ENCODE data around the gene ASAP2. TPM values are rescaled to one million over a fixed set of nuclear protein-coding genes. Genes with fewer than 3 reads are reported as not detected.

ASAP2 gene
- total RNA-seq, 1 experiment from 2014 or later: 12.6 TPM

DNA sequence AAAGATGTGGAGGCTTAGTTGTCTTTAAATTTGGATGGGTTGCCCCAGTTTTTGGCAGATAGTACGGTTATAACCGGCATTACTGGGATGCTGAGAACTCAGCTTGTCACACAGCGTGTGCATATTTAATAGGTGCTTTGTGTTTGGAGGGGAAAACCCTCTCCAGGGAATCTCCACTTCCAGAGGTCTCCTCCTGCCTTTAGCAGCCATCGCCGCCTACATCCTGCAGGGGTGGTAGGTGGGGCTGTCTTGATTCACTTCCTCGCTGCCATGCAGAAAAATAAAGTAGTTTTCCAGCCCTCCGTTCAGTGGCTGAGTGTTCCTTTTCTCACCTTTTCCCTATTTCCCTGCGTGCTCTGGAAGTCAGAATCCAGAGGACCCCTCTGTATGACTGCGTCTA lies 140.3 kb downstream of the ASAP2 start:
- WGBS (ENCODE audit: extremely low coverage, insufficient read length, low lambda C conversion rate): no CpG with 5 or more reads among the region's 9 CpGs
- Mint-ChIP-seq H3K27ac (no peak overlapping the region), H3K4me1 (peaks cover 2 to 4% of the 10 kb centered on the region in 2 experiments; a peak in 2 of 4 replicates), H3K27me3 (ENCODE audit: low read depth) (no peaks in the 10 kb centered on the region), H3K9me3 (no peaks in the 10 kb centered on the region), H3K4me3 (no peak overlapping the region), H3K36me3 (ENCODE audit: insufficient read depth in 1 of 3, low read depth in 3 of 3) (peaks cover 3 to 23% (median 22%) of the 10 kb centered on the region in 3 experiments; a peak in 6 of 7 replicates)
- H3K4ac ChIP-seq (ENCODE audit: low read depth, low read length): no peak overlapping the region
- no peak overlapping the region for H2BK5ac ChIP-seq (ENCODE audit: insufficient read length, low read length)
- DNase-seq: no peak
- no peaks in the 10 kb centered on the region for H3K9me3 ChIP-seq (ENCODE audit: control insufficient read depth, low read depth, low read length)
- no peak overlapping the region for H3K27ac ChIP-seq (ENCODE audit: insufficient read length, low read depth, low read length)
- no peak overlapping the region for H2BK120ac ChIP-seq (ENCODE audit: low read depth, low read length, poor library complexity, severe bottlenecking)
- no peaks in the 10 kb centered on the region for H3K4me1 ChIP-seq (ENCODE audit: insufficient read depth, low read length)
- H3K56ac ChIP-seq (ENCODE audit: insufficient read length, low read depth, low read length): no peak overlapping the region
- no peak overlapping the region for H3K18ac ChIP-seq (ENCODE audit: insufficient read length, low read depth, low read length)
- no peaks in the 10 kb centered on the region for H4K20me1 ChIP-seq (ENCODE audit: control insufficient read depth, insufficient read depth, insufficient read length)
- no peak overlapping the region for H2AK5ac ChIP-seq (ENCODE audit: insufficient read length, low read length)
- H2BK15ac ChIP-seq (ENCODE audit: low read depth, low read length): no peak overlapping the region
- H3K9ac ChIP-seq (ENCODE audit: extremely low read depth, insufficient read length, low read length): no peak overlapping the region
- no peak overlapping the region for H4K8ac ChIP-seq (replicated peaks; ENCODE audit: insufficient read length, low read depth, low read length)
- no peaks in the 10 kb centered on the region for H3K27me3 ChIP-seq (ENCODE audit: insufficient read depth, low read length)
- H4K5ac ChIP-seq (ENCODE audit: insufficient read length, low read depth, low read length): no peak overlapping the region
- H3K23me2 ChIP-seq (ENCODE audit: insufficient read length, low read depth, low read length, poor library complexity, severe bottlenecking): no peaks in the 10 kb centered on the region
- no peak overlapping the region for H2BK20ac ChIP-seq (ENCODE audit: low read depth, low read length, poor library complexity, severe bottlenecking)
- H3K79me1 ChIP-seq (ENCODE audit: insufficient read depth, low read depth, low read length, poor library complexity, severe bottlenecking): no peaks in the 10 kb centered on the region
- H3T11ph ChIP-seq (ENCODE audit: low read length): no peak overlapping the region
- no peak overlapping the region for H3K23ac ChIP-seq (ENCODE audit: insufficient read length, low read depth, low read length)
- TF ChIP-seq, protein P1, sequence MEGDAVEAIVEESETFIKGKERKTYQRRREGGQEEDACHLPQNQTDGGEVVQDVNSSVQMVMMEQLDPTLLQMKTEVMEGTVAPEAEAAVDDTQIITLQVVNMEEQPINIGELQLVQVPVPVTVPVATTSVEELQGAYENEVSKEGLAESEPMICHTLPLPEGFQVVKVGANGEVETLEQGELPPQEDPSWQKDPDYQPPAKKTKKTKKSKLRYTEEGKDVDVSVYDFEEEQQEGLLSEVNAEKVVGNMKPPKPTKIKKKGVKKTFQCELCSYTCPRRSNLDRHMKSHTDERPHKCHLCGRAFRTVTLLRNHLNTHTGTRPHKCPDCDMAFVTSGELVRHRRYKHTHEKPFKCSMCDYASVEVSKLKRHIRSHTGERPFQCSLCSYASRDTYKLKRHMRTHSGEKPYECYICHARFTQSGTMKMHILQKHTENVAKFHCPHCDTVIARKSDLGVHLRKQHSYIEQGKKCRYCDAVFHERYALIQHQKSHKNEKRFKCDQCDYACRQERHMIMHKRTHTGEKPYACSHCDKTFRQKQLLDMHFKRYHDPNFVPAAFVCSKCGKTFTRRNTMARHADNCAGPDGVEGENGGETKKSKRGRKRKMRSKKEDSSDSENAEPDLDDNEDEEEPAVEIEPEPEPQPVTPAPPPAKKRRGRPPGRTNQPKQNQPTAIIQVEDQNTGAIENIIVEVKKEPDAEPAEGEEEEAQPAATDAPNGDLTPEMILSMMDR (conservative IDR thresholded peaks at IDR 0.05): no peak
- H2BK12ac ChIP-seq (ENCODE audit: insufficient read length, low read depth, low read length): no peak overlapping the region
- H3K79me2 ChIP-seq (ENCODE audit: insufficient read depth, low read length): no peaks in the 10 kb centered on the region
- no peak overlapping the region for H3K4me2 ChIP-seq (ENCODE audit: insufficient read depth, insufficient read length, low read length)
- no peak overlapping the region for H4K91ac ChIP-seq (ENCODE audit: insufficient read length, low read depth, low read length)
- no peak overlapping the region for H2AFZ ChIP-seq (ENCODE audit: low read length)
- no peak overlapping the region for H3K14ac ChIP-seq (ENCODE audit: insufficient read depth, low read length)

Data from H9 (cell line).